Fibroblast of gingiva (primary cell): ENCODE measurements around the gene FBXO31.

Experiments used
- DNase-seq: peaks from one replicate; pipeline ENCODE4 v3.0.0-alpha.2; 2011; ENCODE audit warnings: low read depth

Gene FBXO31

GRCh38 chr16:87383505-87384161 is at the start of gene FBXO31:
Gene FBXO31 (minus strand): TSS chr16:87383776. CDS start chr16:87383744, 32 bp downstream.
- peak; percentile 90 for DNase-seq

GRCh38 chr16:87432330-87432915 is 48.8 kb upstream of the FBXO31 start:
- DNase-seq, result no peak

GRCh38 chr16:87431926-87432325 is 48.4 kb upstream of the FBXO31 start:
- DNase-seq, result peak; percentile 44

GRCh38 chr16:87426423-87427215 is 43.0 kb upstream of the FBXO31 start:
- no peak for DNase-seq

- DNase-seq, result no peak
These were observed 42.4 kb upstream of the FBXO31 start for GRCh38 chr16:87425941-87426340.

GRCh38 chr16:87424266-87424665 is 40.7 kb upstream of the FBXO31 start:
- no peak for DNase-seq

GRCh38 chr16:87423429-87423828 is 39.9 kb upstream of the FBXO31 start:
- no peak for DNase-seq

GRCh38 chr16:87422106-87422505 is 38.5 kb upstream of the FBXO31 start:
- DNase-seq, result no peak

- no peak for DNase-seq
These were observed 37.7 kb upstream of the FBXO31 start for GRCh38 chr16:87421003-87421912.

- DNase-seq, result no peak
These were observed 36.7 kb upstream of the FBXO31 start for GRCh38 chr16:87420026-87421002.

GRCh38 chr16:87418644-87419043 is 35.1 kb upstream of the FBXO31 start:
- no peak for DNase-seq

GRCh38 chr16:87418216-87418615 is 34.6 kb upstream of the FBXO31 start:
- no peak for DNase-seq

- DNase-seq, result no peak
These were observed 33.9 kb upstream of the FBXO31 start for GRCh38 chr16:87417528-87417910.

- DNase-seq, result peak; percentile 63
These were observed 33.4 kb upstream of the FBXO31 start for GRCh38 chr16:87416826-87417527.

GRCh38 chr16:87415441-87415840 is 31.9 kb upstream of the FBXO31 start:
- no peak for DNase-seq

- no peak for DNase-seq
These were observed 30.7 kb upstream of the FBXO31 start for GRCh38 chr16:87414251-87414680.

- no peak for DNase-seq
These were observed 29.4 kb upstream of the FBXO31 start for GRCh38 chr16:87412996-87413421.

- DNase-seq, result no peak
These were observed 28.9 kb upstream of the FBXO31 start for GRCh38 chr16:87412371-87412995.

- no peak for DNase-seq
These were observed 28.0 kb upstream of the FBXO31 start for GRCh38 chr16:87411375-87412271.
